Right kidney (tissue), 9 donors: ENCODE measurements around the gene AMTN.
"Not testable (repeated sequence)": the region's sequence is repeated elsewhere in the genome, so short reads cannot be mapped to it uniquely, and the experiment has no call there.

Source experiments
- DNase-seq: peaks from one replicate; pipeline ENCODE4 v3.0.0-alpha.2; 2016
- long read RNA-seq, 8 donors: transcript quantifications; one replicate each; lab custom pipeline, GENCODE V29; 2026

The AMTN gene
- long read RNA-seq, donor 1, result 0 reads
- long read RNA-seq, donor 2, result 0 reads
- long read RNA-seq, donor 3, result 0 reads
- long read RNA-seq, donor 4, result 0 reads
- long read RNA-seq, donor 5, result 0 reads
- long read RNA-seq, donor 6, result 0 reads
- long read RNA-seq, donor 7, result 0 reads
- long read RNA-seq, donor 8, result 0 reads

- no peak for DNase-seq
Measured at GRCh38 chr4:70518269-70518668, at the start of gene AMTN. Gene AMTN, plus strand, starts transcription at chr4:70518569. Its CDS starts 209 bp downstream, at chr4:70518778.

GRCh38 chr4:70471897-70472296 lies 46.5 kb upstream of the AMTN start, which contains the start of gene MUC7:
Gene MUC7, plus strand, starts transcription at chr4:70472197. Its CDS starts 1,825 bp downstream, at chr4:70474022.
- no peak for DNase-seq

- DNase-seq, result no peak
Measured at GRCh38 chr4:70473679-70474078, 44.7 kb upstream of the AMTN start.

GRCh38 chr4:70488748-70489147 lies 29.6 kb upstream of the AMTN start:
- DNase-seq, result no peak

- DNase-seq, result no peak
Measured at GRCh38 chr4:70496231-70496630, 22.1 kb upstream of the AMTN start.

- not testable (repeated sequence) for DNase-seq
Measured at GRCh38 chr4:70501838-70502237, 16.5 kb upstream of the AMTN start.

- DNase-seq, result no peak
Measured at GRCh38 chr4:70504733-70505132, 13.6 kb upstream of the AMTN start.

- peak; percentile 51 for DNase-seq
Measured at GRCh38 chr4:70505151-70505748, 13.1 kb upstream of the AMTN start.

- no peak for DNase-seq
Measured at GRCh38 chr4:70508801-70509200, 9.6 kb upstream of the AMTN start.

- no peak for DNase-seq
Measured at GRCh38 chr4:70511365-70511764, 7.0 kb upstream of the AMTN start.

- no peak for DNase-seq
Measured at GRCh38 chr4:70515367-70516250, 2.8 kb upstream of the AMTN start.

- no peak for DNase-seq
Measured at GRCh38 chr4:70518716-70519115, 347 bp downstream of the AMTN start.

GRCh38 chr4:70522626-70523025 lies 4.3 kb downstream of the AMTN start:
- no peak for DNase-seq

GRCh38 chr4:70530997-70531396 lies 12.6 kb downstream of the AMTN start:
- DNase-seq, result no peak

GRCh38 chr4:70531981-70532380 lies 13.6 kb downstream of the AMTN start:
- DNase-seq, result no peak

- no peak for DNase-seq
Measured at GRCh38 chr4:70533211-70533610, 14.8 kb downstream of the AMTN start.

- no peak for DNase-seq
Measured at GRCh38 chr4:70533791-70534190, 15.4 kb downstream of the AMTN start.

- DNase-seq, result not testable (repeated sequence)
Measured at GRCh38 chr4:70534886-70535285, 16.5 kb downstream of the AMTN start.

GRCh38 chr4:70538869-70539268 lies 20.5 kb downstream of the AMTN start:
- no peak for DNase-seq

GRCh38 chr4:70544279-70544868 lies 26.0 kb downstream of the AMTN start:
- no peak for DNase-seq

- DNase-seq, result no peak
Measured at GRCh38 chr4:70556856-70557255, 38.5 kb downstream of the AMTN start.

- no peak for DNase-seq
Measured at GRCh38 chr4:70559211-70559830, 41.0 kb downstream of the AMTN start.

GRCh38 chr4:70559924-70560323 lies 41.6 kb downstream of the AMTN start:
- no peak for DNase-seq
